Astrocyte of the spinal cord (primary cell): ENCODE measurements around the gene KCNJ14.
A peak's percentile ranks its signal among the peaks of the same experiment; 100 is the strongest.

Experiments
- DNase-seq: peaks from one replicate; pipeline ENCODE4 v3.0.0; 2011; ENCODE audit warnings: low read depth, low spot score
- H3K4me3 ChIP-seq: 2 replicates; pipeline ENCODE4 v1.5.1; 2011; ENCODE audit warnings: low read depth, mild to moderate bottlenecking, low read length, moderate library complexity
- CTCF ChIP-seq: IDR thresholded peaks from 2 replicates; pipeline ENCODE4 v1.5.1; 2012; ENCODE audit warnings: low read depth, mild to moderate bottlenecking, low read length, inconsistent platforms
- in situ Hi-C: cut with HindIII; loops from 2 replicates; pipeline ENCODE4 v1.10.0; 2017; ENCODE audit warnings: low sequenced_read_pairs

KCNJ14 gene

GRCh38 chr19:48455171-48455907, at the start of gene KCNJ14:
Gene KCNJ14 (plus strand): TSS chr19:48455574. CDS start chr19:48461725, 6,151 bp downstream.
- TF ChIP-seq CTCF: no peak
- DNase-seq: no peak
- in situ Hi-C loops: no loop called here

GRCh38 chr19:48405850-48406249, 49.5 kb upstream of the KCNJ14 start:
- H3K4me3 ChIP-seq: no peak overlapping the region
- DNase-seq: no peak
- in situ Hi-C loops: no loop called here
- TF ChIP-seq CTCF: no peak

More at GRCh38 chr19:48455171-48455907, at the start of gene KCNJ14:
- no peak within 1 kb of the TSS for H3K4me3 ChIP-seq

GRCh38 chr19:48413879-48414587, 41.3 kb upstream of the KCNJ14 start:
- no peak for TF ChIP-seq CTCF
- DNase-seq: no peak
- no peak overlapping the region for H3K4me3 ChIP-seq
- in situ Hi-C loops: no loop called here

GRCh38 chr19:48415395-48415794, 40.0 kb upstream of the KCNJ14 start:
- H3K4me3 ChIP-seq: peak overlapping the region; percentile 34
- peak; percentile 64 for DNase-seq
- in situ Hi-C loops: no loop called here
- no peak for TF ChIP-seq CTCF

- H3K4me3 ChIP-seq: peak overlapping the region; percentile 34
- TF ChIP-seq CTCF: no peak
- in situ Hi-C loops: no loop called here
- DNase-seq: no peak
Measured at GRCh38 chr19:48415806-48416221, 39.6 kb upstream of the KCNJ14 start.

GRCh38 chr19:48417421-48417820, 38.0 kb upstream of the KCNJ14 start:
- TF ChIP-seq CTCF: no peak
- DNase-seq: no peak
- no peak overlapping the region for H3K4me3 ChIP-seq
- in situ Hi-C loops: no loop called here
